ENCODE results near the gene MYOZ1.

MYOZ1 gene

GRCh38 chr10:73581918-73582317 lies 59.4 kb downstream of the MYOZ1 start:
- Histone ChIP-seq H3K27me3 (ENCODE audit: insufficient read depth, low read length) (no peaks in the 10 kb centered on the region), H3K9me3 (ENCODE audit: low read length) (peaks cover 2% of the 10 kb centered on the region), H3K4me3 (ENCODE audit: low read length) (no peak overlapping the region), H2AFZ (ENCODE audit: low read depth, low read length) (no peak overlapping the region), H3K36me3 (ENCODE audit: insufficient read depth, low read length) (no peaks in the 10 kb centered on the region), H3K4me1 (ENCODE audit: insufficient read depth, low read length) (peaks cover 2% of the 10 kb centered on the region)
